Loucy (cell line): ENCODE data around the gene CACNB2.

ENCODE experiments used
- H2AFZ ChIP-seq: fragments of 200-600 bp; sonication (generic); 2 replicates; pipeline ENCODE4 v1.6.0; 2016; ENCODE audit warnings: antibody characterized with exemption, mild to moderate bottlenecking, low read length, moderate library complexity
- H3F3A ChIP-seq: fragments of 200-600 bp; 2 replicates; pipeline ENCODE4 v1.6.0; 2016; ENCODE audit warnings: antibody characterized with exemption, low read depth, mild to moderate bottlenecking
- H3K27me3 ChIP-seq: fragments of 200-600 bp; sonication (generic); 2 replicates; pipeline ENCODE4 v1.6.1; 2014; ENCODE audit warnings: low read length, mild to moderate bottlenecking; ENCODE audit not compliant: insufficient read depth, poor library complexity, severe bottlenecking
- H3K36me3 ChIP-seq: fragments of 200-600 bp; sonication (generic); 2 replicates; pipeline ENCODE4 v1.6.1; 2016; ENCODE audit warnings: low read length; ENCODE audit not compliant: insufficient read depth
- H3K4me1 ChIP-seq: fragments of 200-600 bp; sonication (generic); 2 replicates; pipeline ENCODE4 v1.5.1; 2014; ENCODE audit warnings: low read length, mild to moderate bottlenecking; ENCODE audit not compliant: insufficient read depth, poor library complexity, severe bottlenecking
- H3K4me2 ChIP-seq: fragments of 200-600 bp; sonication (generic); 2 replicates; pipeline ENCODE4 v1.6.0; 2014; ENCODE audit warnings: antibody characterized with exemption, low read length, low read depth, mild to moderate bottlenecking; ENCODE audit not compliant: poor library complexity, severe bottlenecking
- H3K4me3 ChIP-seq: fragments of 200-600 bp; sonication (generic); 2 replicates; pipeline ENCODE4 v1.5.1; 2014; ENCODE audit warnings: low read length, mild to moderate bottlenecking, mixed read lengths; ENCODE audit not compliant: poor library complexity, severe bottlenecking
- H3K79me2 ChIP-seq: fragments of 200-600 bp; sonication (generic); 2 replicates; pipeline ENCODE4 v1.6.1; 2014; ENCODE audit warnings: low read length; ENCODE audit not compliant: insufficient read depth
- H3K9ac ChIP-seq: fragments of 200-600 bp; sonication (generic); 2 replicates; pipeline ENCODE4 v1.6.0; 2014; ENCODE audit warnings: mild to moderate bottlenecking, low read depth, low read length, moderate library complexity; ENCODE audit not compliant: poor library complexity, severe bottlenecking
- H3K9me2 ChIP-seq: fragments of 200-600 bp; sonication (generic); replicated peaks from 2 replicates; pipeline ENCODE4 v1.6.1; 2016; ENCODE audit warnings: low read depth, low read length, mixed read lengths
- H3K9me3 ChIP-seq: fragments of 200-600 bp; sonication (generic); 2 replicates; pipeline ENCODE4 v1.6.1; 2014; ENCODE audit warnings: mild to moderate bottlenecking, antibody characterized with exemption, low read length, low read depth; ENCODE audit not compliant: insufficient read depth
- H4K20me1 ChIP-seq: fragments of 200-600 bp; sonication (generic); 2 replicates; pipeline ENCODE4 v1.6.0; 2014; ENCODE audit warnings: antibody characterized with exemption, low read length, mild to moderate bottlenecking; ENCODE audit not compliant: insufficient read depth, poor library complexity, severe bottlenecking
- CTCF ChIP-seq: fragments of 200-600 bp; sonication (generic); conservative IDR thresholded peaks from 2 replicates; pipeline ENCODE4 v1.5.1; 2014; ENCODE audit warnings: mild to moderate bottlenecking, antibody characterized with exemption, low read length
- EZH2phosphoT487 ChIP-seq: fragments of 200-600 bp; IDR thresholded peaks from 2 replicates; pipeline ENCODE4 v1.6.1; 2018; ENCODE audit warnings: antibody characterized with exemption, mild to moderate bottlenecking, moderate library complexity, borderline replicate concordance

CACNB2 gene

DNA sequence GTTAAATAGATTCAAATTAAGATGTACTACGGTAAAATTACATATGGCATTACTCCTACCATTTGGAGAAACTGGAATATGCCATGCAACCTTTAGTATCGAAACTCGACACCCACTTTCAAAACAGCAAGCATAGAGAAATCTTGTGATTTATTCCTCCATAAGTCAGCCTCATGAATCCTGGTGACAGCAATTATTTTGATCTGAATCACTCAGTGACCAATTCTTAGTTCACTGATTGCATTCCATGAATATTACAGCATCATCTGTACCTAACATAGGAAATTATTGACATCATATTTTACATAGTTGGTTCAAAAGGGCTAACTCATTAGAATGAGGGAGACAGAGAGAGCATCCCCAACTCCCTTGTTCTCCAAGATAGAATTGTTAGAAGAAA, 89.6 kb downstream of the CACNB2 start:
- Histone ChIP-seq H3K4me3 (no peak overlapping the region), H3K9ac (no peak overlapping the region), H3K36me3 (no peaks in the 10 kb centered on the region), H2AFZ (no peak overlapping the region), H3K9me3 (no peaks in the 10 kb centered on the region), H3K79me2 (no peaks in the 10 kb centered on the region), H3K4me1 (peaks cover 5% of the 10 kb centered on the region), H3K4me2 (no peak overlapping the region), H3F3A (no peaks in the 10 kb centered on the region), H3K9me2 (no peaks in the 10 kb centered on the region), H4K20me1 (no peaks in the 10 kb centered on the region), H3K27me3 (no peaks in the 10 kb centered on the region)
- TF ChIP-seq EZH2phosphoT487: no peak
- TF ChIP-seq CTCF: no peak

- Histone ChIP-seq H3K27me3 (no peaks in the 10 kb centered on the region), H3K9me3 (no peaks in the 10 kb centered on the region), H2AFZ (no peak overlapping the region), H3K36me3 (no peaks in the 10 kb centered on the region), H3K4me1 (peaks cover 5% of the 10 kb centered on the region), H3K9me2 (no peaks in the 10 kb centered on the region), H3K4me3 (no peak overlapping the region), H3F3A (no peaks in the 10 kb centered on the region), H3K9ac (no peak overlapping the region), H4K20me1 (no peaks in the 10 kb centered on the region), H3K4me2 (no peak overlapping the region), H3K79me2 (no peaks in the 10 kb centered on the region)
- no peak for TF ChIP-seq CTCF
- no peak for TF ChIP-seq EZH2phosphoT487
These were observed 90.6 kb downstream of the CACNB2 start for GRCh38 chr10:18230794-18231193.

DNA sequence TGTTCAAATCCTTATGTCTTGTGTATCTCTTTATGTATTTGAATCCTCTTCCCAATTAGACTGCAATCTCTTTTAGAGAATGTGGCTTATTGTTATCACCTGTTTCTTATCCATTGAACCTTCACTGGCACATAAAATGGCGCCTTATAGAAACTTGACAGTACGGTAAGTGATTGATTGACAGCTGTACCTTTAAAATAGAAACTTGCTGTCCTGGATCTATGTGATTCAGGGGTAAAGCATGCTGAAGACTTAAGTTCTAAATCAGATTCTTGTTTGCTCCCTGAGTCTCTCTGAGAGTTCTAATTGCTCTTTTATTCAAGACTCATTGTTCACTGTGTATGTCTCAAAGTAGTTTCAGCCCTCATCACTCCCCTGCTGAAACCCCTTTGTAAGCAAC, 91.3 kb downstream of the CACNB2 start:
- Histone ChIP-seq H3K4me3 (no peak overlapping the region), H3K36me3 (no peaks in the 10 kb centered on the region), H4K20me1 (no peaks in the 10 kb centered on the region), H3F3A (no peaks in the 10 kb centered on the region), H3K9me2 (no peaks in the 10 kb centered on the region), H3K27me3 (no peaks in the 10 kb centered on the region), H3K9me3 (no peaks in the 10 kb centered on the region), H3K4me2 (no peak overlapping the region), H2AFZ (no peak overlapping the region), H3K9ac (no peak overlapping the region), H3K79me2 (no peaks in the 10 kb centered on the region), H3K4me1 (peaks cover 3% of the 10 kb centered on the region)
- TF ChIP-seq CTCF (no peak), EZH2phosphoT487 (no peak)
